ENCODE measurements around the gene PFN1. TPM values are rescaled to one million over a fixed set of nuclear protein-coding genes. Genes with fewer than 3 reads are reported as not detected.

The PFN1 gene
- total RNA-seq, 4 donors from 2014 or later: 170 to 396 (median 304) TPM

DNA sequence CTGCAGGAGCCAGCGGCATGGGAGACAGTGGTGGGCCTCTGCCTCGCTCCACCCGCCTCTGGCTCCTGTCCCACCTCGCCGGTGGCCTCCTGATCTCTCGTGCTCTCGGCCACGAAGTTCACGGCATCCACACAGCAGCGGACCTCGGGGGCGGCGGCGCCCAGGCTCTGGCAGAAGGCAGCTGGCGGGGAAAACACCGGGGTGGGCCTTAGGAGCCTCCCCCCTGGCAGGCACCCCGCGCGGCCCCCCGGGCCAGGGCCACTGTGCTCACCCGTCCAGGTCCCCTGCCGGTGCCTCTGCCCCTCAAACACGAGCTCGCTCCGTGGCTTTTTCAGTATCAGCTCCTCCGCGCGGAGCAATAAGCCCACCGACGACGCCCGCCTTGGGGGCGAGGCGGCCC lies 49.4 kb downstream of the PFN1 start:
- intact Hi-C loops (cut with DNase I; ENCODE audit: low total_unique reads): loop anchor here (5.0 kb wide), 1 partner anchor 112 kb away; the partner anchor contains the start of genes GLTPD2 and VMO1
- TF ChIP-seq CTCF (IDR thresholded peaks at IDR 0.05) (no peak), POLR2A (IDR thresholded peaks at IDR 0.05) (no peak)
- Histone ChIP-seq H3K4me1 (no peaks in the 10 kb centered on the region), H3K4me3 (peak overlapping the region; percentile 16 to 41), H3K36me3 (no peaks in the 10 kb centered on the region), H3K9me3 (no peaks in the 10 kb centered on the region), H3K27ac (peak overlapping the region; percentile 20 to 49), H3K27me3 (peaks cover 0 to 4% of the 10 kb centered on the region in 2 donors)
- no peak for DNase-seq

DNA sequence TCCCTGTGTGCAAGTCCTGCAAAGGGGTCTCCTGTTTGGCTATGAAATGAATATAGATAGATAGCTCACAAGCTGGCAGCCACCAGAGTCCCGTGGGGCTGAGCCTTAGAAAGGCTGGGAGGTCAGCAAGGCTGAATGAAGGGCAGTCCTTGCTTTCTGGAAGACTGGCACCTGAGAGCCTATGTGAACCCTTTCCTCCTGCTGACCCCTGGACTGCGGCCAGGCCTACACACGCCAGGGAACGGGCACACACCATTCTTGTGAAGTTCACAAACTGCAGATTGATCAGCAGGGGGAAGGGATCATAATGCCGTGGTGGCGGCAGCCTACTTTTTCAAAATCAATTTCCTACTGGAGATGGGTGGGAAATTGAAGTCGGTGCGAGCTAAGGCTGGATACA lies 50.0 kb downstream of the PFN1 start:
- Histone ChIP-seq H3K27ac (no peak overlapping the region), H3K9me3 (no peaks in the 10 kb centered on the region), H3K36me3 (no peaks in the 10 kb centered on the region), H3K4me3 (no peak overlapping the region), H3K4me1 (no peaks in the 10 kb centered on the region), H3K27me3 (peaks cover 0 to 4% of the 10 kb centered on the region in 2 donors)
- TF ChIP-seq POLR2A (IDR thresholded peaks at IDR 0.05) (no peak), CTCF (IDR thresholded peaks at IDR 0.05) (no peak)
- intact Hi-C loops (cut with DNase I; ENCODE audit: low total_unique reads): loop anchor here (5.0 kb wide), 1 partner anchor 111 kb away; the partner anchor contains the start of genes GLTPD2 and VMO1
- DNase-seq: no peak

DNA sequence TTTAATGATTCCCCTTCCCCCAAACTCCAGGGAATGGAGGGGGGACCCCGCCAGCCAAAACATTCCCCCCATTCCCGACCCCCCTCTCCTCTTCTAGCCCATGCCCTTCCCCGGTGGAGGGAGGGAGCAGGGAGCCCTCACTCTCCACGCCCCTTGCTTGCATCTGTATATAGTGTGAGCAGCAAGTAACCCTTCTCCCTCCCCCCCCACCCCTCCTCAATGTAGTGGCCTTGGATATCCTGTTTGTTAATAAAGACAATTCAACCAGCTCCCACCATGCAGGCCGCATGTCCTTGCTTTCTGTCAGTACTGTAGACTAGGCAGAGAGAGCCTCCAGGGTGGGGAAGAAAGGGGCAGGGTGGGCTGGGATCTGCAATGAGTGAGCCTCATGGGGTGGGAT lies 50.5 kb downstream of the PFN1 start:
- H3K9me3 ChIP-seq: no peaks in the 10 kb centered on the region
- H3K27ac ChIP-seq: no peak overlapping the region
- no peaks in the 10 kb centered on the region for H3K4me1 ChIP-seq
- H3K27me3 ChIP-seq: peaks cover 0 to 4% of the 10 kb centered on the region in 2 donors
- intact Hi-C loops (cut with DNase I; ENCODE audit: low total_unique reads): loop anchor here (5.0 kb wide), 1 partner anchor 110 kb away; the partner anchor contains the start of genes GLTPD2 and VMO1
- no peak for DNase-seq
- H3K4me3 ChIP-seq: no peak overlapping the region
- no peaks in the 10 kb centered on the region for H3K36me3 ChIP-seq
- TF ChIP-seq POLR2A (IDR thresholded peaks at IDR 0.05) (no peak), CTCF (IDR thresholded peaks at IDR 0.05) (no peak)

DNA sequence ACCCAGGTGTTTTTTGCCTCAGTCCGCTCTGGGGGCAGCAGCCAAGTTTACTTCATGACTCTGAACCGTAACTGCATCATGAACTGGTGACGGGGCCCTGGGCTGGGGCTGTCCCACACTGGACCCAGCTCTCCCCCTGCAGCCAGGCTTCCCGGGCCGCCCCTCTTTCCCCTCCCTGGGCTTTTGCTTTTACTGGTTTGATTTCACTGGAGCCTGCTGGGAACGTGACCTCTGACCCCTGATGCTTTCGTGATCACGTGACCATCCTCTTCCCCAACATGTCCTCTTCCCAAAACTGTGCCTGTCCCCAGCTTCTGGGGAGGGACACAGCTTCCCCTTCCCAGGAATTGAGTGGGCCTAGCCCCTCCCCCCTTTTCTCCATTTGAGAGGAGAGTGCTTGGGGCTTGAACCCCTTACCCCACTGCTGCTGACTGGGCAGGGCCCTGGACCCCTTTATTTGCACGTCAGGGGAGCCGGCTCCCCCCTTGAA lies 51.1 kb downstream of the PFN1 start:
- H3K9me3 ChIP-seq: no peaks in the 10 kb centered on the region
- H3K4me1 ChIP-seq: no peaks in the 10 kb centered on the region
- H3K4me3 ChIP-seq: no peak overlapping the region
- H3K36me3 ChIP-seq: no peaks in the 10 kb centered on the region
- peaks cover 0 to 4% of the 10 kb centered on the region in 2 donors for H3K27me3 ChIP-seq
- no peak overlapping the region for H3K27ac ChIP-seq
- no peak for DNase-seq
- TF ChIP-seq POLR2A (IDR thresholded peaks at IDR 0.05) (no peak), CTCF (IDR thresholded peaks at IDR 0.05) (no peak)
- intact Hi-C loops (cut with DNase I; ENCODE audit: low total_unique reads): loop anchor here (5.0 kb wide), 1 partner anchor 110 kb away; the partner anchor contains the start of genes GLTPD2 and VMO1

- intact Hi-C loops (cut with DNase I; ENCODE audit: low total_unique reads): loop anchor here (5.0 kb wide), 1 partner anchor 109 kb away; the partner anchor contains the start of genes GLTPD2 and VMO1
- no peaks in the 10 kb centered on the region for H3K36me3 ChIP-seq
- no peak for DNase-seq
Measured at GRCh38 chr17:4896332-4897197, 51.8 kb downstream of the PFN1 start.

More at GRCh38 chr17:4896332-4897197, 51.8 kb downstream of the PFN1 start:
- no peaks in the 10 kb centered on the region for H3K4me1 ChIP-seq
- H3K4me3 ChIP-seq: no peak overlapping the region
- H3K27ac ChIP-seq: no peak overlapping the region
- H3K9me3 ChIP-seq: no peaks in the 10 kb centered on the region
- TF ChIP-seq POLR2A (IDR thresholded peaks at IDR 0.05): no peak
- no peak for TF ChIP-seq CTCF (IDR thresholded peaks at IDR 0.05)
- peaks cover 0 to 4% of the 10 kb centered on the region in 2 donors for H3K27me3 ChIP-seq
